ENCODE measurements around the gene SPATC1L. TPM values are rescaled to one million over a fixed set of nuclear protein-coding genes. Genes with fewer than 3 reads are reported as not detected.
A peak's percentile ranks its signal among the peaks of the same experiment; 100 is the strongest.

The SPATC1L gene
- total and polyA plus RNA-seq, 7 experiments from 2014 or later, result 3.7 to 17.9 (median 11.4) TPM

- Mint-ChIP-seq H3K9me3 (no peaks in the 10 kb centered on the region), H3K27me3 (no peaks in the 10 kb centered on the region), H3K27ac (no peak overlapping the region), H3K36me3 (peaks cover 0 to 7% (median 6%) of the 10 kb centered on the region in 5 donors), H3K4me1 (peaks cover 0 to 7% (median 3%) of the 10 kb centered on the region in 7 donors), H3K4me3 (no peak overlapping the region)
- Histone ChIP-seq H3K27me3 (ENCODE audit: control insufficient read depth in 2 of 2, insufficient read depth in 2 of 2, low read length in 2 of 2) (no peaks in the 10 kb centered on the region), H3K9me3 (ENCODE audit: control insufficient read depth in 2 of 3, low read length in 3 of 3) (no peaks in the 10 kb centered on the region), H3K27ac (ENCODE audit: low read depth, low read length) (no peak overlapping the region), H3K4me3 (ENCODE audit: low read length) (no peak overlapping the region), H3K36me3 (ENCODE audit: control insufficient read depth in 2 of 3, insufficient read depth in 3 of 3, low read length in 3 of 3) (peaks cover 0 to 60% (median 0%) of the 10 kb centered on the region in 3 experiments), H3K4me1 (ENCODE audit: control insufficient read depth in 2 of 2, insufficient read depth in 2 of 2, low read length in 2 of 2) (no peaks in the 10 kb centered on the region)
- ATAC-seq, result no peak
- DNase-seq, result no peak
- ChIA-PET POLR2A (no interaction called here), CTCF (no interaction called here)
- intact Hi-C loops (cut with micrococcal nuclease), result no loop called here
These were observed 31.3 kb upstream of the SPATC1L start for GRCh38 chr21:46215436-46216131.

GRCh38 chr21:46214478-46215340 is 30.4 kb upstream of the SPATC1L start:
- Mint-ChIP-seq H3K4me3 (no peak overlapping the region), H3K27ac (no peak overlapping the region), H3K27me3 (no peaks in the 10 kb centered on the region), H3K9me3 (no peaks in the 10 kb centered on the region), H3K4me1 (peaks cover 0 to 3% (median 0%) of the 10 kb centered on the region in 7 donors), H3K36me3 (peaks cover 0 to 2% (median under 1%) of the 10 kb centered on the region in 5 donors)
- ATAC-seq, result no peak
- CTCF ChIA-PET, result no interaction called here
- intact Hi-C loops (cut with micrococcal nuclease), result no loop called here
- Histone ChIP-seq H3K27me3 (ENCODE audit: control insufficient read depth in 2 of 2, insufficient read depth in 2 of 2, low read length in 2 of 2) (no peaks in the 10 kb centered on the region), H3K4me3 (ENCODE audit: low read length) (no peak overlapping the region), H3K9me3 (ENCODE audit: control insufficient read depth in 2 of 3, low read length in 3 of 3) (no peaks in the 10 kb centered on the region), H3K4me1 (ENCODE audit: control insufficient read depth in 2 of 2, insufficient read depth in 2 of 2, low read length in 2 of 2) (no peaks in the 10 kb centered on the region), H3K27ac (ENCODE audit: low read depth, low read length) (no peak overlapping the region), H3K36me3 (ENCODE audit: control insufficient read depth in 2 of 3, insufficient read depth in 3 of 3, low read length in 3 of 3) (peaks cover 0 to 58% (median 0%) of the 10 kb centered on the region in 3 experiments)
- POLR2A ChIA-PET, result no interaction called here
- DNase-seq, result no peak

GRCh38 chr21:46213620-46214286 is 29.5 kb upstream of the SPATC1L start:
- ChIA-PET CTCF (no interaction called here), POLR2A (no interaction called here)
- Histone ChIP-seq H3K4me1 (ENCODE audit: control insufficient read depth in 2 of 2, insufficient read depth in 2 of 2, low read length in 2 of 2) (no peaks in the 10 kb centered on the region), H3K27ac (ENCODE audit: low read depth, low read length) (no peak overlapping the region), H3K4me3 (ENCODE audit: low read length) (no peak overlapping the region), H3K36me3 (ENCODE audit: control insufficient read depth in 2 of 3, insufficient read depth in 3 of 3, low read length in 3 of 3) (peaks cover 0 to 57% (median 0%) of the 10 kb centered on the region in 3 experiments), H3K27me3 (ENCODE audit: control insufficient read depth in 2 of 2, insufficient read depth in 2 of 2, low read length in 2 of 2) (no peaks in the 10 kb centered on the region), H3K9me3 (ENCODE audit: control insufficient read depth in 2 of 3, low read length in 3 of 3) (no peaks in the 10 kb centered on the region)
- intact Hi-C loops (cut with micrococcal nuclease), result no loop called here
- H3K27me3 Mint-ChIP-seq, result no peaks in the 10 kb centered on the region
- H3K4me3 Mint-ChIP-seq, result no peak overlapping the region
- peaks cover 0 to 6% (median 1%) of the 10 kb centered on the region in 5 donors for H3K36me3 Mint-ChIP-seq
- H3K4me1 Mint-ChIP-seq, result peaks cover 0 to 3% (median 0%) of the 10 kb centered on the region in 7 donors
- ATAC-seq (no peak), DNase-seq (no peak)
- H3K27ac Mint-ChIP-seq, result peak overlapping the region in 1 of 9 donors; percentile 20
- H3K9me3 Mint-ChIP-seq, result no peaks in the 10 kb centered on the region

- Mint-ChIP-seq H3K4me1 (peaks cover 0 to 3% (median 0%) of the 10 kb centered on the region in 7 donors), H3K27me3 (no peaks in the 10 kb centered on the region), H3K27ac (peak overlapping the region in 1 of 9 donors; percentile 20), H3K36me3 (peaks cover 0 to 6% (median 1%) of the 10 kb centered on the region in 5 donors), H3K9me3 (no peaks in the 10 kb centered on the region), H3K4me3 (no peak overlapping the region)
- no peak overlapping the region for H3K4me3 ChIP-seq (ENCODE audit: low read length)
- intact Hi-C loops (cut with micrococcal nuclease), result no loop called here
- H3K27me3 ChIP-seq (ENCODE audit: control insufficient read depth in 2 of 2, insufficient read depth in 2 of 2, low read length in 2 of 2), result no peaks in the 10 kb centered on the region
- DNase-seq, result no peak
- H3K9me3 ChIP-seq (ENCODE audit: control insufficient read depth in 2 of 3, low read length in 3 of 3), result no peaks in the 10 kb centered on the region
- no peak for ATAC-seq
- POLR2A ChIA-PET, result no interaction called here
- H3K36me3 ChIP-seq (ENCODE audit: control insufficient read depth in 2 of 3, insufficient read depth in 3 of 3, low read length in 3 of 3), result peaks cover 0 to 65% (median 0%) of the 10 kb centered on the region in 3 experiments
- H3K27ac ChIP-seq (ENCODE audit: low read depth, low read length), result no peak overlapping the region
- CTCF ChIA-PET, result no interaction called here
- no peaks in the 10 kb centered on the region for H3K4me1 ChIP-seq (ENCODE audit: control insufficient read depth in 2 of 2, insufficient read depth in 2 of 2, low read length in 2 of 2)
These were observed 28.6 kb upstream of the SPATC1L start for GRCh38 chr21:46212721-46213484.

GRCh38 chr21:46211786-46212720 is 27.8 kb upstream of the SPATC1L start:
- Mint-ChIP-seq H3K9me3 (no peaks in the 10 kb centered on the region), H3K36me3 (peaks cover 0 to 6% (median 3%) of the 10 kb centered on the region in 5 donors), H3K27me3 (no peaks in the 10 kb centered on the region), H3K27ac (no peak overlapping the region), H3K4me1 (peaks cover 0 to 3% (median 0%) of the 10 kb centered on the region in 7 donors), H3K4me3 (no peak overlapping the region)
- peaks cover 0 to 70% (median 0%) of the 10 kb centered on the region in 3 experiments for H3K36me3 ChIP-seq (ENCODE audit: control insufficient read depth in 2 of 3, insufficient read depth in 3 of 3, low read length in 3 of 3)
- H3K4me3 ChIP-seq (ENCODE audit: low read length), result no peak overlapping the region
- no peak for ATAC-seq
- intact Hi-C loops (cut with micrococcal nuclease), result no loop called here
- CTCF ChIA-PET, result no interaction called here
- H3K4me1 ChIP-seq (ENCODE audit: control insufficient read depth in 2 of 2, insufficient read depth in 2 of 2, low read length in 2 of 2), result no peaks in the 10 kb centered on the region
- H3K27ac ChIP-seq (ENCODE audit: low read depth, low read length), result no peak overlapping the region
- no peaks in the 10 kb centered on the region for H3K27me3 ChIP-seq (ENCODE audit: control insufficient read depth in 2 of 2, insufficient read depth in 2 of 2, low read length in 2 of 2)
- no peaks in the 10 kb centered on the region for H3K9me3 ChIP-seq (ENCODE audit: control insufficient read depth in 2 of 3, low read length in 3 of 3)
- POLR2A ChIA-PET, result no interaction called here
- no peak for DNase-seq
